Esophagus squamous epithelium (tissue), 4 donors: Measurements from ENCODE around the gene RAPGEF5.

Source experiments
- POLR2A ChIP-seq, 4 donors: fragments of 450-650 bp; IDR thresholded peaks; one replicate each; pipeline ENCODE4 v1.6.1; 2017; ENCODE audit warnings: antibody characterized with exemption in 4 of 4, mild to moderate bottlenecking in 4 of 4, moderate library complexity in 3 of 4
- TF ChIP-seq, protein P1 (sequence below), 6 experiments: fragments of 450-650 bp in 4 of 6; fragments of 200-600 bp in 2 of 6; sonication (generic) in 2 of 6; IDR thresholded peaks; one replicate each; pipeline ENCODE4 v1.5.1; 2016 to 2019; ENCODE audit warnings: antibody characterized with exemption in 6 of 6, mild to moderate bottlenecking in 4 of 6, moderate library complexity in 4 of 6

- TF ChIP-seq, protein P1, sequence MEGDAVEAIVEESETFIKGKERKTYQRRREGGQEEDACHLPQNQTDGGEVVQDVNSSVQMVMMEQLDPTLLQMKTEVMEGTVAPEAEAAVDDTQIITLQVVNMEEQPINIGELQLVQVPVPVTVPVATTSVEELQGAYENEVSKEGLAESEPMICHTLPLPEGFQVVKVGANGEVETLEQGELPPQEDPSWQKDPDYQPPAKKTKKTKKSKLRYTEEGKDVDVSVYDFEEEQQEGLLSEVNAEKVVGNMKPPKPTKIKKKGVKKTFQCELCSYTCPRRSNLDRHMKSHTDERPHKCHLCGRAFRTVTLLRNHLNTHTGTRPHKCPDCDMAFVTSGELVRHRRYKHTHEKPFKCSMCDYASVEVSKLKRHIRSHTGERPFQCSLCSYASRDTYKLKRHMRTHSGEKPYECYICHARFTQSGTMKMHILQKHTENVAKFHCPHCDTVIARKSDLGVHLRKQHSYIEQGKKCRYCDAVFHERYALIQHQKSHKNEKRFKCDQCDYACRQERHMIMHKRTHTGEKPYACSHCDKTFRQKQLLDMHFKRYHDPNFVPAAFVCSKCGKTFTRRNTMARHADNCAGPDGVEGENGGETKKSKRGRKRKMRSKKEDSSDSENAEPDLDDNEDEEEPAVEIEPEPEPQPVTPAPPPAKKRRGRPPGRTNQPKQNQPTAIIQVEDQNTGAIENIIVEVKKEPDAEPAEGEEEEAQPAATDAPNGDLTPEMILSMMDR (IDR thresholded peaks at IDR 0.05): no peak
- no peak for TF ChIP-seq POLR2A (IDR thresholded peaks at IDR 0.05)
These were observed 94.4 kb downstream of the RAPGEF5 start for GRCh38 chr7:22262538-22262937.
